ENCODE measurements around the gene KRTAP16-1.

KRTAP16-1 gene

DNA sequence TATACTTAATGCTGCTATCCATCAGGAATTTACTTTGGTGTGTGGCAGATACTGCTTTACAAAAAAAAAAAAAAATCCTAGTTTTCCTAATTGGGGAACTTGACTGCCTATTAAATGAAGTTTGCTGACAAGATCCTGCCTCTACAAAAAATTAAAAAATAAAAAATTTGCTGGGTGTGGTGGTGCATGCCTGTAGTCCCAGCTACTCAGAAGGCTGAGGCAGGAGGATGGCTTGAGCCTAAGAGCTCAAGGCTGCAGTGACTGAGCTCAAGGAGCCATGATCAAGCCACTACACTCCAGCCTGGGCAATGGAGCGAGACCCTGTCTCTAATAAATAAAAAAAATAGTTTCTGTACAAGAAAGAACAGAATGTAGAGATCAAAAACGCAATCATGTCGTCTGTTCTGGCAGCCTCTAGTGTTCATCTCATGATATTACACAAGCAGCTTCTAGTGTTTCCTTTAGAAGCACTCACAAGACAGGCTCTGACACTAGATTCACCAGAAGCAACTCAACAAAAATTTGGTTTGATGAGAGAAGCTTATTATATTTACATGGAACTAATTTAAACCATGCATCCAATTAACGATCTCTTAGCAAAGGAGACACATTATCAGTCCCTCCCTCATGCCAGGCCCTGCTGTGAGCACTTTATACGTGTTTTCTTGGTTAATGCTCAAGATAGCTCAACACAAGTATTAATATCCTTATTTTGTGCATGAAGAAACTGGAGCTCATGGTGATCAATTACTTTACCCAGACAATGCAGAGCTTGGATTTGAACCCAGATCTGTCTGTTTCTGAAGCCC is 13.2 kb upstream of the KRTAP16-1 start:
- DNase-seq (ENCODE audit: low read depth, low spot score) = no peak
- no peaks in the 10 kb centered on the region for H3K4me1 ChIP-seq (ENCODE audit: control insufficient read depth, insufficient read depth, low read length)
- H3K27me3 ChIP-seq (ENCODE audit: control insufficient read depth, insufficient read depth, low read length) = no peaks in the 10 kb centered on the region
- no peak overlapping the region for H3K4me3 ChIP-seq (ENCODE audit: low read length)
- no peaks in the 10 kb centered on the region for H3K36me3 ChIP-seq (ENCODE audit: control insufficient read depth, insufficient read depth, low read length)
- WGBS (ENCODE audit: insufficient coverage, insufficient read length) = no CpG with 5 or more reads among the region's 5 CpGs
- no peaks in the 10 kb centered on the region for H3K9me3 ChIP-seq (ENCODE audit: control insufficient read depth, insufficient read depth, low read length)
- H3K27ac ChIP-seq (ENCODE audit: low read length) = no peak overlapping the region

GRCh38 chr17:41318231-41318630 is 9.1 kb upstream of the KRTAP16-1 start:
- H3K27me3 ChIP-seq (ENCODE audit: control insufficient read depth, insufficient read depth, low read length) = no peaks in the 10 kb centered on the region
- WGBS (ENCODE audit: insufficient coverage, insufficient read length) = no CpG with 5 or more reads among the region's 2 CpGs
- no peaks in the 10 kb centered on the region for H3K36me3 ChIP-seq (ENCODE audit: control insufficient read depth, insufficient read depth, low read length)
- no peak for DNase-seq (ENCODE audit: low read depth, low spot score)
- H3K4me3 ChIP-seq (ENCODE audit: low read length) = no peak overlapping the region
- no peak overlapping the region for H3K27ac ChIP-seq (ENCODE audit: low read length)
- H3K9me3 ChIP-seq (ENCODE audit: control insufficient read depth, insufficient read depth, low read length) = no peaks in the 10 kb centered on the region
- no peaks in the 10 kb centered on the region for H3K4me1 ChIP-seq (ENCODE audit: control insufficient read depth, insufficient read depth, low read length)

DNA sequence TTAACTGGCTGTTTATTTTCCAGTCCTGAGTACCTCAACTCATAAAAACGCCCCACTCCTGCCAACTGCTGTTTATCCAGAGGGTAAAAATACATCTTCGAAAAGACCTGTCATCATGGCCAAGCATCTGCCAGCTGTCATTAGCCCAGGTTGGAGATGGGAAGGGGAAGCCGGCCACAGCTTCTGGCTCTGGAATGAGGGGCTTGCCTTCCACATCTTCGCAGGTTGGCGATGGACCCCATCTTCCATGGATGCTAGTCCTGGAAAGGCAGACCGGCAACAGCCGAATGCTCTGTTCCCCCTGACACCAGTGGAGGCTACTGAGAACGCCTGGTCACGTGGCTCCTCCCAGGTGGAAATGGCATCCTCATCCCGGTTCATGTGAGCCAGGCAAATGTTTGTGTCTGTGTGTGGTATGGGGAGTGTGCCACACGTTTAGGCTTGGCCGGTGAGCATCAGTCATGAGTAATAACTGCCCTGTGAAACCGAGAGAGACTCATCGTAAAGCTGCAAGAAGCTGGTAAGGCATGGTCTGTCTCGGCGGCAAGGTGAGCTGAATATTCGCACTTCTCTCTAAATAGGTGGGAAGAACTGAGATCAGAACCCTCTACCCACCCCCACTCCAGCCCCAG is 6.8 kb upstream of the KRTAP16-1 start:
- Histone ChIP-seq H3K4me3 (ENCODE audit: low read length) (no peak overlapping the region), H3K4me1 (ENCODE audit: control insufficient read depth, insufficient read depth, low read length) (no peaks in the 10 kb centered on the region), H3K27ac (ENCODE audit: low read length) (no peak overlapping the region), H3K36me3 (ENCODE audit: control insufficient read depth, insufficient read depth, low read length) (no peaks in the 10 kb centered on the region), H3K9me3 (ENCODE audit: control insufficient read depth, insufficient read depth, low read length) (no peaks in the 10 kb centered on the region), H3K27me3 (ENCODE audit: control insufficient read depth, insufficient read depth, low read length) (no peaks in the 10 kb centered on the region)
- DNase-seq (ENCODE audit: low read depth, low spot score) = no peak
- WGBS (ENCODE audit: insufficient coverage, insufficient read length) = no CpG with 5 or more reads among the region's 17 CpGs

GRCh38 chr17:41315204-41315794 is 6.2 kb upstream of the KRTAP16-1 start, which contains the start of gene KRTAP17-1:
KRTAP17-1 (minus strand) TSS chr17:41315710; CDS start chr17:41315650, 60 bp downstream.
- Histone ChIP-seq H3K36me3 (ENCODE audit: control insufficient read depth, insufficient read depth, low read length) (no peaks in the 10 kb centered on the region), H3K27me3 (ENCODE audit: control insufficient read depth, insufficient read depth, low read length) (no peaks in the 10 kb centered on the region), H3K9me3 (ENCODE audit: control insufficient read depth, insufficient read depth, low read length) (no peaks in the 10 kb centered on the region), H3K4me3 (ENCODE audit: low read length) (no peak within 1 kb of the TSS), H3K27ac (ENCODE audit: low read length) (no peak within 1 kb of the TSS), H3K4me1 (ENCODE audit: control insufficient read depth, insufficient read depth, low read length) (no peaks in the 10 kb centered on the region)
- no CpG with 5 or more reads among the region's 24 CpGs for WGBS (ENCODE audit: insufficient coverage, insufficient read length)
- no peak for DNase-seq (ENCODE audit: low read depth, low spot score)

- no peak overlapping the region for H3K27ac ChIP-seq (ENCODE audit: low read length)
- no peaks in the 10 kb centered on the region for H3K36me3 ChIP-seq (ENCODE audit: control insufficient read depth, insufficient read depth, low read length)
- DNase-seq (ENCODE audit: low read depth, low spot score) = no peak
- WGBS (ENCODE audit: insufficient coverage, insufficient read length) = no CpG with 5 or more reads among the region's 1 CpG
- H3K4me1 ChIP-seq (ENCODE audit: control insufficient read depth, insufficient read depth, low read length) = no peaks in the 10 kb centered on the region
- no peaks in the 10 kb centered on the region for H3K9me3 ChIP-seq (ENCODE audit: control insufficient read depth, insufficient read depth, low read length)
- no peak overlapping the region for H3K4me3 ChIP-seq (ENCODE audit: low read length)
- H3K27me3 ChIP-seq (ENCODE audit: control insufficient read depth, insufficient read depth, low read length) = no peaks in the 10 kb centered on the region
Measured at GRCh38 chr17:41311111-41311510, 2.0 kb upstream of the KRTAP16-1 start.

- DNase-seq (ENCODE audit: low read depth, low spot score) = no peak
- Histone ChIP-seq H3K4me3 (ENCODE audit: low read length) (no peak overlapping the region), H3K27me3 (ENCODE audit: control insufficient read depth, insufficient read depth, low read length) (no peaks in the 10 kb centered on the region), H3K27ac (ENCODE audit: low read length) (no peak overlapping the region), H3K9me3 (ENCODE audit: control insufficient read depth, insufficient read depth, low read length) (no peaks in the 10 kb centered on the region), H3K4me1 (ENCODE audit: control insufficient read depth, insufficient read depth, low read length) (no peaks in the 10 kb centered on the region), H3K36me3 (ENCODE audit: control insufficient read depth, insufficient read depth, low read length) (no peaks in the 10 kb centered on the region)
- no CpG with 5 or more reads among the region's 10 CpGs for WGBS (ENCODE audit: insufficient coverage, insufficient read length)
Measured at GRCh38 chr17:41308251-41308917, 725 bp downstream of the KRTAP16-1 start.

DNA sequence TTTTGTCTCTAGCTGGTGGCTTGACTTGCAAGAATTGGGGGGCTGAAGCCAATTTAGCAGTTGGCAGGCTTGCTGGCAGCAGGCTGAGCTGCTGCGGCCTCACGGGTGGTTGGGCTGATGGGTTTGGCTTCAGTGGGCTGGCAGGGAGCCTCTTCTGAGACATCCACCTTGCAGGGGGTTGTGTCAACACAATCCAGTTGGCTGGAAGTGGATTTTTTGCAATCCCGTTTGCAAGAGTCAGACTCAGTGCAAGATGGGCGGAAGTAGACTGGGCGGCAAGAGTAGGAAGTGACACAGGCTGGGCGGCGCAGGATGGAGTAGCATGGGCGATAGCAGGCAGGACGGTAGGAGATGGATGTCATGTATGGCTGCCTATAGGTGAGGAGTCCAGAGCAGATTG is 1.5 kb downstream of the KRTAP16-1 start:
- no peak for DNase-seq (ENCODE audit: low read depth, low spot score)
- Histone ChIP-seq H3K4me1 (ENCODE audit: control insufficient read depth, insufficient read depth, low read length) (no peaks in the 10 kb centered on the region), H3K27ac (ENCODE audit: low read length) (no peak overlapping the region), H3K9me3 (ENCODE audit: control insufficient read depth, insufficient read depth, low read length) (no peaks in the 10 kb centered on the region), H3K36me3 (ENCODE audit: control insufficient read depth, insufficient read depth, low read length) (no peaks in the 10 kb centered on the region), H3K27me3 (ENCODE audit: control insufficient read depth, insufficient read depth, low read length) (no peaks in the 10 kb centered on the region), H3K4me3 (ENCODE audit: low read length) (no peak overlapping the region)
- no CpG with 5 or more reads among the region's 9 CpGs for WGBS (ENCODE audit: insufficient coverage, insufficient read length)

DNA sequence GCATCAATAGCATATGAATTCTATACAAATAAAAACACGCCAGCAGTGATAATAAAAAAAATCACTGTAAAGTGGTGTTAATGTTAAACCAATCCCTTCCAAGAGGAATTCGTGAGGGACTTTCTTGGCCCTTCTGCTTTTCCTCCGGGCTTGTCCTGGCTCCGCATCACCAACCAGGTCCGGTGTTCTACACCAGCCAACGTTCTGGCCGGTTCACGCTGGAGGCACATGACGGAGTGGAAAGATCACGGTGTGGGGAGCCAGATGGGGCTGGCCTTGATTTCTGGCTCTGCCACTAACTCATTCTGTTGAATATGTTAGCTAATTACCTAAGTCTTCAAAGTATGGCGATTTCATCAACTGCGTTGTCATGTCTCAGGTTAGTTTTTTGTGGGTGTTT is 5.0 kb downstream of the KRTAP16-1 start:
- WGBS (ENCODE audit: insufficient coverage, insufficient read length) = no CpG with 5 or more reads among the region's 12 CpGs
- no peak overlapping the region for H3K4me3 ChIP-seq (ENCODE audit: low read length)
- no peaks in the 10 kb centered on the region for H3K27me3 ChIP-seq (ENCODE audit: control insufficient read depth, insufficient read depth, low read length)
- H3K4me1 ChIP-seq (ENCODE audit: control insufficient read depth, insufficient read depth, low read length) = no peaks in the 10 kb centered on the region
- no peaks in the 10 kb centered on the region for H3K9me3 ChIP-seq (ENCODE audit: control insufficient read depth, insufficient read depth, low read length)
- no peak overlapping the region for H3K27ac ChIP-seq (ENCODE audit: low read length)
- no peak for DNase-seq (ENCODE audit: low read depth, low spot score)
- H3K36me3 ChIP-seq (ENCODE audit: control insufficient read depth, insufficient read depth, low read length) = no peaks in the 10 kb centered on the region

DNA sequence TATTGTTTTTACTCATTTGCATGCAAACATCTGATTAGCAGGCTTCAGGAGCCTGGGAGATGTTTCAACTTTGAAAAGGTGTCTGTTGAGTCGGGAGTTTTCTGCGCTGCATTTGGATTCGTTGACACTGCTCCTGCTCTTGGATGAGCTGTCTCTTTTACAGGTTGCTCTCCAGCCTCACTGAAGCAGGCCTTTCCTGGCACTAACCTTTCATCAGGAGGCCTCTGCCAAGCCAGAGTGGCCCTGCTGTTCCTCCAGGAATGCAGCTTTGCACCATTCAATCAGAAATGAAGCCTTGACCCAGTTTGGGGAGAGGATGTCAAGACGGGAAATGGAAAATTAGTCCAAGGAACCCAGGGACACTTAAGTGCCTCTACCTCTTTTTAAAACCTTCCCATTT is 6.1 kb downstream of the KRTAP16-1 start:
- H3K36me3 ChIP-seq (ENCODE audit: control insufficient read depth, insufficient read depth, low read length) = no peaks in the 10 kb centered on the region
- H3K9me3 ChIP-seq (ENCODE audit: control insufficient read depth, insufficient read depth, low read length) = no peaks in the 10 kb centered on the region
- no peaks in the 10 kb centered on the region; the same call in 1 of the 2 replicates for H3K4me1 ChIP-seq (ENCODE audit: control insufficient read depth, insufficient read depth, low read length)
- H3K27ac ChIP-seq (ENCODE audit: low read length) = no peak overlapping the region
- no peaks in the 10 kb centered on the region for H3K27me3 ChIP-seq (ENCODE audit: control insufficient read depth, insufficient read depth, low read length)
- WGBS (ENCODE audit: insufficient coverage, insufficient read length) = no CpG with 5 or more reads among the region's 4 CpGs
- no peak for DNase-seq (ENCODE audit: low read depth, low spot score)
- H3K4me3 ChIP-seq (ENCODE audit: low read length) = no peak overlapping the region
